Peyer's patch (tissue), 4 donors: ENCODE data around the gene GALR2. TPM values are rescaled to one million over a fixed set of nuclear protein-coding genes. Genes with fewer than 3 reads are reported as not detected.

Experiments used
- DNase-seq, 3 donors: peaks; one replicate each; pipeline ENCODE4 v3.0.0-alpha.2; 2017 to 2019
- H3K27ac ChIP-seq, 4 donors: fragments of 200-600 bp; sonication (generic); one replicate each; pipeline ENCODE4 v1.5.1; 2016 to 2019
- H3K27me3 ChIP-seq, 2 donors: fragments of 200-600 bp; sonication (generic); one replicate each; pipeline ENCODE4 v1.5.1; 2019
- H3K36me3 ChIP-seq, 3 donors: fragments of 200-600 bp; sonication (generic); one replicate each; pipeline ENCODE4 v1.5.1; 2016 to 2019
- H3K4me1 ChIP-seq, 4 donors: fragments of 200-600 bp; sonication (generic); one replicate each; pipeline ENCODE4 v1.5.1; 2016 to 2019
- H3K4me3 ChIP-seq, 4 donors: fragments of 200-600 bp; sonication (generic); 1 replicate in 3 of 4; 2 replicates in 1 of 4; pipeline ENCODE4 v1.5.1; 2016 to 2019; ENCODE audit warnings: mild to moderate bottlenecking in 1 of 4
- H3K9me3 ChIP-seq, 4 donors: fragments of 200-600 bp; sonication (generic); one replicate each; pipeline ENCODE4 v1.5.1; 2016 to 2019; ENCODE audit warnings: mild to moderate bottlenecking in 1 of 4
- POLR2A ChIP-seq, 2 donors: fragments of 450-650 bp; IDR thresholded peaks; one replicate each; pipeline ENCODE4 v1.5.1; 2017; ENCODE audit warnings: antibody characterized with exemption in 2 of 2, mild to moderate bottlenecking in 2 of 2, moderate library complexity in 2 of 2
- total RNA-seq, 4 donors: library from RNA; depleted of rRNA; stranded (reverse); fragments of >200 nt; gene quantifications; one replicate each; pipeline ENCODE4 v1.1.0, GENCODE V29; 2016
- TF ChIP-seq, protein P1 (sequence below), 6 experiments: fragments of 450-650 bp in 4 of 6; fragments of 200-600 bp in 2 of 6; sonication (generic) in 1 of 6; IDR thresholded peaks; one replicate each; pipeline ENCODE4 v1.5.1; 2017 to 2019; ENCODE audit warnings: antibody characterized with exemption in 6 of 6, mild to moderate bottlenecking in 3 of 6, moderate library complexity in 1 of 6

GALR2 gene
- total RNA-seq, 4 donors from 2014 or later, result 0.95 TPM; not detected in 3

DNA sequence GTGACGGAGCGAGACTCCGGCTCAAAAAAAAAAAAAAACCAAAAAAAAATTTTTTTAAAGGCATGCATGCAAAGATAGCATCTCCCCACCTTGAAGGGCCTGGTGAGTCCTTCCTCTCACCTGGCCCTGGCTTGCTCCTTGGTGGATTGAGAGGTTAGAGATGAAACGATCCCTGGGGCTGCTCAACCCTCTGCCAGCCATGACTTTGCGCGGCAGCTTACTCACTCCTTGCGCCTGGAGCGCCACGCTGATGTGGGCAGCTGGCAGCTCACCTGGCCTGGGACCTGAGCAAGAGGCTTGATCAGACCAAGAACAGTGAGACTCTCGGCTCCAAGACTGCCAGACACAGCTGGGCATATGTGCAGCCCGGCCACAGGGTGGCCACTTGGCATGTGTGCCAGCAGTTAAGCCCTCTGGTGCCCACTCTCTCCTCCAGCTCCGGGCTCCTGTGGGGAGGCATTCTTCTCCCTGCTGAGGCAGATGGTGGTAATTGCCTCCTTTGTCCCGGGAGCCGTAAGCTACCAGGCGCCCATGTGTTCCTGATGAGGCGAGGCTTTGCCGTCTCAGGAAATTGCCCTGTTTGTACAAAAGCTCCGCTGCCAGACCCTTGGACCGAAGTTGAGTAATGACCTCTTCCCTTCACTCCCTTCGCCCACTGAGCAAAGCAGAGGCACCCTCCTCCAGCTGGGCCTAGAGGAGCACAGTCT is 42.4 kb upstream of the GALR2 start:
- Histone ChIP-seq H3K4me1 (peaks cover 0 to 24% (median 1%) of the 10 kb centered on the region in 4 donors), H3K9me3 (no peaks in the 10 kb centered on the region), H3K4me3 (no peak overlapping the region), H3K36me3 (no peaks in the 10 kb centered on the region), H3K27me3 (no peaks in the 10 kb centered on the region), H3K27ac (peak overlapping the region in 1 of 4 donors; percentile 2)
- no peak for DNase-seq
- TF ChIP-seq, protein P1, sequence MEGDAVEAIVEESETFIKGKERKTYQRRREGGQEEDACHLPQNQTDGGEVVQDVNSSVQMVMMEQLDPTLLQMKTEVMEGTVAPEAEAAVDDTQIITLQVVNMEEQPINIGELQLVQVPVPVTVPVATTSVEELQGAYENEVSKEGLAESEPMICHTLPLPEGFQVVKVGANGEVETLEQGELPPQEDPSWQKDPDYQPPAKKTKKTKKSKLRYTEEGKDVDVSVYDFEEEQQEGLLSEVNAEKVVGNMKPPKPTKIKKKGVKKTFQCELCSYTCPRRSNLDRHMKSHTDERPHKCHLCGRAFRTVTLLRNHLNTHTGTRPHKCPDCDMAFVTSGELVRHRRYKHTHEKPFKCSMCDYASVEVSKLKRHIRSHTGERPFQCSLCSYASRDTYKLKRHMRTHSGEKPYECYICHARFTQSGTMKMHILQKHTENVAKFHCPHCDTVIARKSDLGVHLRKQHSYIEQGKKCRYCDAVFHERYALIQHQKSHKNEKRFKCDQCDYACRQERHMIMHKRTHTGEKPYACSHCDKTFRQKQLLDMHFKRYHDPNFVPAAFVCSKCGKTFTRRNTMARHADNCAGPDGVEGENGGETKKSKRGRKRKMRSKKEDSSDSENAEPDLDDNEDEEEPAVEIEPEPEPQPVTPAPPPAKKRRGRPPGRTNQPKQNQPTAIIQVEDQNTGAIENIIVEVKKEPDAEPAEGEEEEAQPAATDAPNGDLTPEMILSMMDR (IDR thresholded peaks at IDR 0.05), result peak in 3 of 6 experiments; percentile 30 to 46 (median 40)
- TF ChIP-seq POLR2A (IDR thresholded peaks at IDR 0.05), result no peak

DNA sequence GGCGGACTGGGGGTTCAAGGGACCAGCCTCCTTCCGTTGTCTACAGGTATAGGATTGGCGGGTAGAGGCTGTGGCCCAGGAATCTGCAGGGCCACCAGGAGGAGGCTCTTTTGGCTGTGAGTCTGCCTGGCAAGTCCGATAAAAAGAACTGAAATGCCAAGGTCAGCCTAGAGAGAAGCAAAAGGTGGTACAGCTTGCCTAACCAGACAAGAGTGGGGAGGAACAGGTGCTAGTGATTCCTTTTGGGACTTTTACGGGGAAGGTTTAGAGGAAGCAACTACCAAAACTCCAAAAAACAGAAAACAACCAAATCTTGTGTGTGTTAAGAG is 41.8 kb upstream of the GALR2 start:
- Histone ChIP-seq H3K27ac (peak overlapping the region in 1 of 4 donors; percentile 2), H3K36me3 (peaks cover 0 to 3% (median 0%) of the 10 kb centered on the region in 3 donors), H3K27me3 (no peaks in the 10 kb centered on the region), H3K4me3 (no peak overlapping the region), H3K4me1 (peaks cover 0 to 24% (median 1%) of the 10 kb centered on the region in 4 donors), H3K9me3 (no peaks in the 10 kb centered on the region)
- TF ChIP-seq, protein P1 (IDR thresholded peaks at IDR 0.05), result no peak
- no peak for TF ChIP-seq POLR2A (IDR thresholded peaks at IDR 0.05)
- no peak for DNase-seq

DNA sequence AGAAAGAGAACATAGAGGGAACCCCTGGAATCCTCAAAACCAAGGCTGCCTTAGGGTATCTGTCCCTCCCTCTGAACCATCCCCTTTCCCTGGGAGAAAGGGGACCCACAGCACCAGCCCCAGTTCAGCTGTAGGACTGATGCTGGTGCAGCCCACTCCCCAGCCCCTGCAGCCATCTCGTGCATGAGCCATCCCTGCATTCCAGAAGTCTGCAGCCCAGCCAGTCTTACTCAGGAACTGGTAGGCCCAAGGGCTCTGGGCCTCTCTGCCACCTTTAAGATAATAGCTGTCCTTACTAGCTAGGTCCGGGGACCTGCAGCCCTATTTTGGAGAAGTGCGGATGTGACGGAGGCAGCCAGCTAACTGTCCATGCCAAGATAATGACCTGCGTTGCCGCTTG is 41.4 kb upstream of the GALR2 start:
- no peak for DNase-seq
- no peaks in the 10 kb centered on the region for H3K9me3 ChIP-seq
- H3K36me3 ChIP-seq, result peaks cover 0 to 7% (median 0%) of the 10 kb centered on the region in 3 donors
- H3K4me1 ChIP-seq, result peaks cover 0 to 20% (median 1%) of the 10 kb centered on the region in 4 donors
- H3K4me3 ChIP-seq, result no peak overlapping the region
- TF ChIP-seq, protein P1 (IDR thresholded peaks at IDR 0.05), result no peak
- no peak for TF ChIP-seq POLR2A (IDR thresholded peaks at IDR 0.05)
- no peaks in the 10 kb centered on the region for H3K27me3 ChIP-seq
- H3K27ac ChIP-seq, result peak overlapping the region in 1 of 4 donors; percentile 56

DNA sequence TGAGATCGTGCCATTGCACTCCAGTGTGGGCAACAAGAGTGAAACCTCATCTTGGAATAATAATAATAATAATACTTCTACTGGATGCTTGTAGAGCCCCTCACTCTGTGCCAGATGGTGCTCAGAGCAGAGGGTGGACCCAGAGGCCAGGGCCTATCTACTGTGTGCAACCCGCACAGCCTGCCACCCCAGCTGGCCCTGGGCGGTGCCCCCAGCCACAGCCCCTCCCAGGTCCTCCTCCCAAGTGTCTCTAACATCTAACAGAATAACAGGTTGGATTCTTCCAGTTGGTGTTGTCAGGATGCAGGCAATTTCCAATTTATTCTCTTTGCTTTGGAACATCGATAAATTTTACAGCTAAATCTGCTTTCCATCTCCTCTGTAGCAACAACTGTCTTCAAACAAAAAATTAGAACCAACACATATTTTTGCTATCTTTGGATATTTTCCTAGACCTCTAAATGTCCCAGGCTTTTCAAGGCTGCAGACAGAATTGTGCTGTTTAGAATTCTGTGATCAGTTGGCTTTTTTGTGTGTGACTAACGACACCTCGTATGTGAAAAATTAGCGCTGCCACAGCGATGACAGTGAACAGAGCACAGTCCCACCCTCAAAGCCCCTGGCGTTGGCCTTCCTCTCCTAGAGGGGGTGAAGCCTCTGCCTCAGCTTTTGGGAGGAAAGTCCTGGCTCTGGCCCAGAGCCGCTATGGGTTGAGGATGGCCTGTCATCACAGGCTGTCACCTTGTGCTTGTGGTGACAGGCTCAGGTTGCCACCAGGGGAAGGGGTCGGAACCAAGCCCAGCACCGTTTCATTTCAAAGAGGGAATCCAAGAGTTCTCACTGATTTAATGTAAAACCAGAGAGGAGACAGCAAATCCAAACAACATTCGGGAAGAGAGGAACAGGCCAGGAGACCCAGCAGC is 39.9 kb upstream of the GALR2 start:
- peak overlapping the region in 1 of 4 donors; percentile 62 for H3K27ac ChIP-seq
- no peaks in the 10 kb centered on the region for H3K9me3 ChIP-seq
- no peak overlapping the region for H3K4me3 ChIP-seq
- peaks cover 0 to 22% (median 0%) of the 10 kb centered on the region in 3 donors for H3K36me3 ChIP-seq
- DNase-seq, result no peak
- H3K27me3 ChIP-seq, result no peaks in the 10 kb centered on the region
- peaks cover 0 to 8% (median 0%) of the 10 kb centered on the region in 4 donors for H3K4me1 ChIP-seq
- TF ChIP-seq, protein P1 (IDR thresholded peaks at IDR 0.05), result no peak
- TF ChIP-seq POLR2A (IDR thresholded peaks at IDR 0.05), result no peak

DNA sequence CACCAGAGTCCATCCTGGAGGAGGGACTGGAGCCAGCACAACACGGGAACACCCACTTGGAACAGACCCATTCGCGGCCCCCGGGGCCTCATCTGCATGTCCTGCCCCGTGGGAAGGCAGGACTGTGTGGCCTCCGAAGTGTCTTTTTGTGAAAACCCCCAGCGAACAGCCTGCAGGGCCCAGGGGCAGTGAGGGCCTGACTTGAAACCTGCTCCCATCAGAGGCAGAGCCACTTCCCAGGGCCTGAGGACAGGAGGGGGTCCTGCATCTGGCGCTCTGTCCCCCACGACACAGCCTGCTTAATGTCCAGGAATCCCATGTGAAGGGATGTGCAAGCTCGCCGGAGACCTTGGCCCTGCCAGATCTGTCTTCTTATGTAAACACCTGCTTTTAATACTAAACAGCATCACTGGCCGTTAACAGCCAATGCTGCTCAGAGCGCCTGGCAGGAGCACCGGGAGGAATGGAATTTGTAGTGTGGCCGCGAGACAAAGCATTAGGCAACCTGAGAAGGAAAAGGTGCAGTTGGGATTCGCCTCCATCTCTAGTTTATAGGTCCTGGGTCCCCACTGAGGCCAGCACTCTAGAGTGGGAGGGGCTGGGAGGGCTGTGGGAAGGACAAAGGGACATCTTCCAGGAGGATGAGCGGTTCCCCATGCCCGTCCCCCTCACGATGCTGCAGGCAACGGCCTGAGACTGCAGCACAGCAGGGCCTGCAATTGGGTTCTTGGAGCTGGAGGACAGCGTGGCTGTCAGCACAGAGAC is 37.9 kb upstream of the GALR2 start:
- TF ChIP-seq, protein P1 (IDR thresholded peaks at IDR 0.05), result no peak
- H3K36me3 ChIP-seq, result peaks cover 0 to 42% (median 0%) of the 10 kb centered on the region in 3 donors
- DNase-seq, result no peak
- no peaks in the 10 kb centered on the region for H3K27me3 ChIP-seq
- H3K9me3 ChIP-seq, result no peaks in the 10 kb centered on the region
- no peak overlapping the region for H3K4me3 ChIP-seq
- peaks cover 0 to 5% (median 0%) of the 10 kb centered on the region in 4 donors for H3K4me1 ChIP-seq
- peak overlapping the region in 1 of 4 donors; percentile 62 for H3K27ac ChIP-seq
